Globus pallidus (tissue), 1 donor: ENCODE results near the gene GOLGA8N.

Source experiments
- DNase-seq: peaks from one replicate; pipeline ENCODE4 v3.0.0-alpha.2; 2015; ENCODE audit warnings: low spot score

Gene GOLGA8N

DNA sequence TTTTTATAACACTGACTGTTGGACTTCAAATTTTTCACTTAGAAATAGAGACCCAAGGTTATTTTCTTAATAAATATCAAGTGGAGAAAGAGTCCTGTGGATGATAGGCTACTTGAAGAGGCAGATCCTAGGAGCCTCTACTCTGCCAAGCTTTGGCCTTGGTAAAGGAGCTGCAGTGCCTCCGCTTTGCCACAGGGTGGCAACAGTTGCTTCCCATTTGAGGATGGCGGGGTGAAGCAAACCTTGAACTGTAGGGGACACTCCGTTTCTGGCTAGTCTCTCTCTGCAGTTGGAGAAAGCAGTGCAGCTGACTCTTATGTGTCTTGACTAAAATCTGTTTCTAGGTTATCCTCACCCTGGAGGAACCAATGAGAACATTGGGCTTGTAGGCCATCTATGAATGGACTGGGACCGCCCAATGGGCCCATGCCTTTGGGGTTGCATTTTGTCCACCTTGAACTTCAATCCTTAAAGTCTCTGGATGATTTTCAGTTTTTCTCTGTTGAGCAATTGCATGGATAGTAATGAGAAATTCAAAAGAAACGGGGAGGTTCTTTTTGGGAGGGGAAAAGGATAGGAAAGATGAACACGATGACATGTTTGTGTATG lies 58.1 kb downstream of the GOLGA8N start:
- DNase-seq: peak; percentile 66

DNA sequence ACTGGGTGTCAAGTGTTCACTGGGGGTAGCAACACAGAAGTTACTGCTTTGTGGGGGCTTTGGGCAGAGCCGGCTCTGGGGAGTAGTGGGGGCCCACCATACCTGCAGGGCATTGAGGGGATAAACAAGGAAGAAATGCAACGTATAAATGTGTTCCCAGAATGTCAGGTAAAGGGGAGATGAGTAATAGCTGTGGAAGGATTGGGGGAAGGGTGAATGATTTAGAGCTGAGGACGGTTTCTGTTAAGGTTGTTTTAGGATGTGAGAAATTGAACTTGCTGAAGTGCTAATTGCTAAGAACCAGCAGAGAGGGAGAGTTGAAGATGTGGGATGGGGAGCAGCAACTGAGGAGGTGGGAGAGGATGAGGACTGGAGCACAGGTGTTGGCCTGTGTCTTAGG lies 58.9 kb downstream of the GOLGA8N start:
- no peak for DNase-seq

DNA sequence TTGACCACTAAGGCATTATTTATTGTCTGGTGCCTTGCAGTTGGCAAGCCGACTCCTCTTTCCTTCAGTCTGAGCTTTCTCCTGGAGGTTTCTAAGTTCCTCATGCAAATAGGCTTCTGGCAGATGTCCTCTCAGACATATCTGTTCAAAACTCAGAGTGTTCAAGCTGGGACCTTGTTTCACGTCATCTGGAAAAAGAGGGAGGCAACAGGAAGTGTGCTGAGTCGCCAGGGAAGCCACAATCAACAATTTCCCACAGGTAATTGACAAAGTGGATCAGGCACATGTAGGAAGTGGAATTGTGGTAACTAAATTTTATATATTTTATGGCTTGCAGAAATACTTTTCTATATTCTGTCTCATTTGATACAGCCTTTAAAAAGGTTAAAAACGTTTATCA lies 62.8 kb downstream of the GOLGA8N start:
- no peak for DNase-seq

DNA sequence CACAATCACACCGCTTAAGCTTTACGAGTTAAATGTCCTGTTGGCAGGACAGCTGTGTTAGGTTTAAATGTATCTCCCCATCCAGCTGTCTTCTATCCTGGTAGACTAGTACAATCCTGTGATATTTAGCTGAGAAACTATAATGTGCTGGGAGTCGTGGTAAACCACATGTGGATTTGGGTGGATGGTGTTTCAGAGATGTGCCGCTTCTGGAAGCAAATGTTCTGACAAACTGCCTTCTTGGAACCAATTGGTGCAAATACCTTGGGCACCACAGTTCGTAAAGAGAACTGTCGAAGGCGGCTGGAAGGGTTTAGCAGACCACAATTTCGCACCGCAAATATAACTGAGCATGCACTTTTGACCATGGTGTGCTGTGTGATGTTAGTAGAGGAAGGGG lies 63.2 kb downstream of the GOLGA8N start:
- DNase-seq: no peak
